GM06990 (cell line): ENCODE data around the gene ALK.

Source experiments
- DNase-seq: peaks from one replicate; pipeline ENCODE4 v3.0.0-alpha.2; 2011; ENCODE audit not compliant: insufficient read length; ENCODE audit errors: extremely low read depth
- H3K27me3 ChIP-seq: replicated peaks from 2 replicates; pipeline ENCODE4 v1.6.0; 2011; ENCODE audit warnings: low read length; ENCODE audit not compliant: control insufficient read depth, insufficient read depth
- H3K36me3 ChIP-seq: 2 replicates; pipeline ENCODE4 v1.5.1; 2011; ENCODE audit warnings: low read length; ENCODE audit not compliant: control insufficient read depth, insufficient read depth
- H3K4me3 ChIP-seq: replicated peaks from 2 replicates; pipeline ENCODE4 v1.5.1; 2011; ENCODE audit warnings: low read depth, mild to moderate bottlenecking, control low read depth, low read length
- TF ChIP-seq, protein P1 (sequence below): IDR thresholded peaks from 2 replicates; pipeline ENCODE4 v1.5.1; 2011; ENCODE audit warnings: low read length, control low read depth, mild to moderate bottlenecking, inconsistent platforms; ENCODE audit not compliant: insufficient read depth, poor library complexity, severe bottlenecking

Gene ALK

DNA sequence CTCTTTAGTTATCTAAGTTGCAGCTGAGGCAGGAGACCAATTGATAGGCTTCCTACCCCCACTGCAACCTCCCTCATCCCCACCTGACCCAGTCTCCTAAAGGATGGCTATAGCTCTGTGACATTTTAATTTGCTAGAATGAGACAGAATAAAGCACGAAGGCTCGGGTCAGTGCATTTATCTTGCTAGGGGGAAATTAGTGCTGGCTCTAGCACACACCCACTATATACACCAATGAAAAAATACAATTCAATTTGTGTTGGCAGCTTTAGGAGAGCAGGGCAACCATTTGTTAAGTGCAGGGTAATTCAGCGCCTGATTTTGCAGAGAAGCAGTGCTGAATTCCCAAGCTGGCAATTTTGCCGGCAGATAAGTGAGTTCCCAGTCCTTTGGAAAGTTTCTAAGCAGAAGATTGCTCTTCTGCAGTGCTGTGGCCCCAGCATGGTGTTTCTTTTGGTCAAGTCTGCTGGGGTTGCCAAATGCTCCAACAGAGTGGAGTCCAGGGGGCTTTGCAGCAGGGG lies 346.0 kb downstream of the ALK start:
- TF ChIP-seq, protein P1, sequence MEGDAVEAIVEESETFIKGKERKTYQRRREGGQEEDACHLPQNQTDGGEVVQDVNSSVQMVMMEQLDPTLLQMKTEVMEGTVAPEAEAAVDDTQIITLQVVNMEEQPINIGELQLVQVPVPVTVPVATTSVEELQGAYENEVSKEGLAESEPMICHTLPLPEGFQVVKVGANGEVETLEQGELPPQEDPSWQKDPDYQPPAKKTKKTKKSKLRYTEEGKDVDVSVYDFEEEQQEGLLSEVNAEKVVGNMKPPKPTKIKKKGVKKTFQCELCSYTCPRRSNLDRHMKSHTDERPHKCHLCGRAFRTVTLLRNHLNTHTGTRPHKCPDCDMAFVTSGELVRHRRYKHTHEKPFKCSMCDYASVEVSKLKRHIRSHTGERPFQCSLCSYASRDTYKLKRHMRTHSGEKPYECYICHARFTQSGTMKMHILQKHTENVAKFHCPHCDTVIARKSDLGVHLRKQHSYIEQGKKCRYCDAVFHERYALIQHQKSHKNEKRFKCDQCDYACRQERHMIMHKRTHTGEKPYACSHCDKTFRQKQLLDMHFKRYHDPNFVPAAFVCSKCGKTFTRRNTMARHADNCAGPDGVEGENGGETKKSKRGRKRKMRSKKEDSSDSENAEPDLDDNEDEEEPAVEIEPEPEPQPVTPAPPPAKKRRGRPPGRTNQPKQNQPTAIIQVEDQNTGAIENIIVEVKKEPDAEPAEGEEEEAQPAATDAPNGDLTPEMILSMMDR = no peak
- H3K27me3 ChIP-seq = no peaks in the 10 kb centered on the region; the same call in 1 of the 2 replicates
- DNase-seq = no peak
- no peak overlapping the region for H3K4me3 ChIP-seq
- H3K36me3 ChIP-seq = no peaks in the 10 kb centered on the region

DNA sequence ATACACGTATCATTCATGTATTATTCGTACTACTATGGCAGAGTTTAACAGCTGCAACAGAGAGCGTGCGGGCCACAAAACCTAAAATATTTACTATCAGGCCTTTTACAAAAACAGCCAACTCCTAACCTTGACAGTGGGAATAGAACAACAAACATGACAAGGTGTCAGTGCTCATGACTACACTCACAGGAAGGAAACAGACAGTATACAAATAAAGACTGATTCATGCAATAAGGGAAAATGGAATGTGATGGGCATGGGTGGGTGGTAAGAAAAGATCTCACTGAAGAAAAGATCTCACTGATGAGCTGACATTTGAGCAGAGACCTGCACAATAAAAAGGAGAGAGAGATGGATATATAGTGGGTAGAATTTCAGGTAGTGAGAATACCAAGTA lies 347.8 kb downstream of the ALK start:
- no peak for DNase-seq
- TF ChIP-seq, protein P1 = no peak
- Histone ChIP-seq H3K4me3 (no peak overlapping the region), H3K36me3 (no peaks in the 10 kb centered on the region), H3K27me3 (no peaks in the 10 kb centered on the region; the same call in 1 of the 2 replicates)

DNA sequence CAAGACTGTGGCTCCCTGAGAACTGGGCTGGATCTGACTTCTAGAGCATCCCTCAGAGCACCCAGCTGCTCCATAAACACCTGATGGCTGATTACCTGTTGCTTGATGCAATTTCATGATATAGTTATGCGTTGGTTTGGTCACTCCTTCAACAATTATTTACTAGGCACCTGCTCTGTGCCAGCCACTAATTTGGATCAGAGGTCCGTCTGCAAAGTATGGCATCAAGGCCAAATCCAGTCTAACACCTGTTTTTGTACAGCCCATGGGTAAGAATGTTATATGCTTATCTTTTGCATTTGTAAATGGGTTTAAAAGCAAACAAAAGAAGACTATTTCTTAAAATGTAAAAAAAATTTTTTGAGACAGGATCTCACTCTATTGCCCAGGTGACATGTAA lies 348.2 kb downstream of the ALK start:
- TF ChIP-seq, protein P1 = no peak
- Histone ChIP-seq H3K36me3 (no peaks in the 10 kb centered on the region), H3K4me3 (no peak overlapping the region), H3K27me3 (no peaks in the 10 kb centered on the region; the same call in 1 of the 2 replicates)
- DNase-seq = no peak

DNA sequence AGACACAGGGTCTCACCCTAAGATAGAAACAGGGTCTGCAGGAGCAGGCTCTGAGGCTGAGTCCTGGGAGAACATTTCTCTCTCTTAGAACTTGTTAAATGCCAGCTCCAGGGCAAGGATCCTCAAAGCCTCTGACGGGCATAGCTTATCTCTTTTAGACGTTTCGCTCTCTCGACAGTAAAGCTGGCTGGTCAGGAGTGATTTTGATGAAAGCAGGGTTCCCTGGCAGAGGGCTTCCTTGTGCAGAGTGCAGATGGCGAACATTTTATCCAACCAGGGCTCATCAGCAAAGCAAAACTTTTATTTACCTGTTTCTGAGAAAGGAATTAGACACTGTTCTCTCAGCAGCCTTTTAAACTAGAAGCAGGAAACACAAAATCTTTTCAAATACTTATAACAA lies 350.8 kb downstream of the ALK start:
- TF ChIP-seq, protein P1 = no peak
- no peak for DNase-seq
- H3K36me3 ChIP-seq = no peaks in the 10 kb centered on the region
- no peak overlapping the region for H3K4me3 ChIP-seq
- 0 out of 2 replicates have a peak, but pooled peaks cover 2% of the 10 kb centered on the region for H3K27me3 ChIP-seq

DNA sequence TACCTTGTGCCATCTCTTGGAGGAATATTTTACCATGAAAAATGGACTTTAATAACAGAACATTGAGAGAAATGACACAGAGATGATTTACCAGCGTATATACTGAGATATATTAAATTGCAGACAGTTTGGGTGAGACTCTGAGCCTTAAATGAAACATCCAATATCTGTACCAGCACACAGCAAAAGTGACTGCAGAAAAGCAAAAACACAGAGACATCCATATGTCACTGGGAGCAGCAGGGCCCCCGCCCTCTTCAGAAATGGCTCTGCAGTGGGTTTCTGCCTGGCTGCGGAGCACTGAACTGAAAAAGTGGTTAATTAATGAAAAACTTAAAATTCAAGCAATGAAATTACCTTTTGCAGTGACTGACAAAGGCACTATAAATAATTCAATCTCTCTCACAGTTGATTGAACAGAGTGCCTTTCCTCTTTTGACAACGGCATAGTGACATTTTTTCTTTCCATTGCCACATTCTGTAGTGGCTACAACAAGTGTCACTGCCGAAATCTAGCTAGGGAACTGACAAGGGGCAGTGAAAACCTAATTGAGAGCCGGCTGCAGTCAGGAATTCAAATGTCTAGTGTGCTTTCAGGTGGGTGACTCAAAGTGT lies 353.4 kb downstream of the ALK start:
- DNase-seq = no peak
- no peak overlapping the region for H3K4me3 ChIP-seq
- TF ChIP-seq, protein P1 = no peak
- H3K27me3 ChIP-seq = peaks cover 2% of the 10 kb centered on the region; the same call in 1 of the 2 replicates
- no peaks in the 10 kb centered on the region for H3K36me3 ChIP-seq
